GM12891 (cell line): ENCODE data around the gene DNAJC5.

ENCODE experiments used
- POLR2A ChIP-seq: IDR thresholded peaks from 2 replicates; pipeline ENCODE4 v1.6.1; 2011; ENCODE audit warnings: low read depth, low read length, control low read depth
- POLR2AphosphoS5 ChIP-seq: IDR thresholded peaks from 2 replicates; pipeline ENCODE4 v1.6.1; 2011; ENCODE audit warnings: low read depth, low read length, control low read depth

DNA sequence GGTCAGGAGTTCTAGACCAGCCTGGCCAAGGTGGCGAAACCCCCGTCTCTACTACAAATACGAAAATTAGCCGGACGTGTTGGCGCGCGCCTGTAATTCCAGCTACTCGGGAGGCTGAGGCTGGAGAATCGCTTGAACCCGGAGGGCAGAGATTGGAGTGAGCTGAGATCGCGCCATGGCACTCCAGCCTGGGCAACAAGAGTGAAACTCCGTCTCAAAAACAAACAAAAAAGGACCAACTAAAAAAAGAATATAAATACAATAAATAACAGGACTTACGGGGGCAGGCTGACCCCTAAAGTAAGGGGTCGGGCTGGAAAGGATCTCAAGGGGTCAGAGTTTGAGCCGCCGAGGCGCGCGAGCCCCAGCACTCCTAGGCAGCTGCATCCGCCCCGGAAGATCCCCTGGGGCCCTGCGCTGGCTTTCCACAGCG, 30.4 kb upstream of the DNAJC5 start:
- no peak for TF ChIP-seq POLR2A
- TF ChIP-seq POLR2AphosphoS5: no peak
